Stimulated activated CD4-positive, alpha-beta T cell treated with anti-CD3 and anti-CD28 coated beads, Interleukin-15, amount 100 ng/mL, for 24 hours (primary cell): ENCODE data around the gene GNPTG.
A peak's percentile ranks its signal among the peaks of the same experiment; 100 is the strongest.

ENCODE experiments used
- DNase-seq: peaks from one replicate; pipeline ENCODE4 v3.0.0-alpha.2; 2020

GNPTG gene

DNA sequence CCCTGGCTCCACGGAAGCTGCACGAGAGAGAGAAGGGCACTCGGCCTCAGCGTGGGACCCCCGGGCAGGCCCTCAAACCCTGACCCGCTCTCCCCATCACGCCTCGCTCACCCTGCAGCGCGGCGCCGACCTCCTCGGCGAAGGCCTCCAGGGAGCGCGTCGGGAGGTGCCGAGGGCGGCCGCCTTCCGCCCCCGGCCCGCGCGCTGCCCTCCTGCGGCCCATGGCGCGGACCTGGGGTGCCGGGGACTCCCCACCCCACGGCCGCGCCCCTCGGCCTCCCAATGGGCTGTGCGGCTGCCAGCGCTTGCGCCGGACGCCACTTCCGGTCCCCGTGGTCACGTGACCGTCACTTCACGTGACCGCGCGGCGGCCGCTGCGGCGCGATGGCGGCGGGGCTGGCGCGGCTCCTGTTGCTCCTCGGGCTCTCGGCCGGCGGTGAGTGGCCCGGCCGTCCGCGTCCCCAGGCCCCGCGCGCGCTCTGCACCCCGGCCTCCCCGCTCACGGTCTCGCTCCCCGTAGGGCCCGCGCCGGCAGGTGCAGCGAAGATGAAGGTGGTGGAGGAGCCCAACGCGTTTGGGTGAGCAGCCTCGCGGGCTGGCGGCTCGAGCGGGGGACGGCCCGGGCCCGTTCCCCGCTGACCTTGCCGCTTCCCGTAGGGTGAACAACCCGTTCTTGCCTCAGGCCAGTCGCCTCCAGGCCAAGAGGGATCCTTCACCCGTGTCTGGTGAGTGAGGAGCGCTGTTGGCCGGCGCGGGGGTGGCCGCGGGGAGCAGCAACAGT is at the start of gene GNPTG, which contains the start of gene TSR3:
Gene GNPTG, plus strand, starts transcription at position 350 of the 781 bp plus-strand sequence. Its CDS starts 35 bp downstream, at position 385.
Gene TSR3, minus strand, starts transcription at position 297 of the 781 bp plus-strand sequence. Its CDS starts 74 bp downstream, at position 223.
- peak; percentile 89 for DNase-seq

DNA sequence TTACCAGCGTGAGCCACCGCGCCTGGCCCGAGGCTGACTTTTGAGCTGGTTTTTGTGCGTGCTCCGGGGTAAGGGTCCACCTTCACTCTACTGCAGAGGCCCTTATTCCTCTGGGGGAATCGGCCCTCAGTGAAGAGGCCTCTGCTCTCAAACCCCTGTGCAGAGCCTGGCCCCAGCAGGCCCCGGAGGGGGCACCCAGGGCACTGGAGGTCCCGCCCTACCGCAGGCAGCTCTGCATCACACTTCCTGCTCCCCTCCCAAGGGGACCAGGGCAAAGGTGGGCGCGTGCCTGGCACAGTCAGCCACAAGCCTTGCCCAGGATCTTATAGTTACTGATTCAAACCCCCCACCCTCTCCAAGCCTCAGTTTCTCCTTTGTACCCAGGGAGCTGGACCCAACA is 45.9 kb upstream of the GNPTG start:
- DNase-seq: no peak

DNA sequence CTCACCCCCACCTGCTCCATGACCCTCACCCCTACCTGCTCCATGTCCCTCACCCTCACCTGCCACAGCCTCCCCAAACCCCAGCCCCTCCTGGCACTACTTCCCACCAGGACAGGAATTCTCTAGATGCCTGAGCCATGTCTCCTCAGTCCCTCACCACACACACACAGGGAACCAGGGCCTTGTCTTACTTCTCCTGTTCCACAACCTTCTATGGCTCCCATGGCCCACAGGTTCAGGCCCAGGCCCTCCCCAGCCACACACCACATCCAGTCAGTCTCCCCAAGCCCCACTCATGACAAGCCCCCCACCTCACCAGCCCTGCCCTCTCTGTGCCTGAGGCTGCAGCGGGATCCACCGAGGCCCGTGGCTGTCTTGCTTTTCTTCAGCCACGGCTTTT is 45.4 kb upstream of the GNPTG start:
- no peak for DNase-seq

DNA sequence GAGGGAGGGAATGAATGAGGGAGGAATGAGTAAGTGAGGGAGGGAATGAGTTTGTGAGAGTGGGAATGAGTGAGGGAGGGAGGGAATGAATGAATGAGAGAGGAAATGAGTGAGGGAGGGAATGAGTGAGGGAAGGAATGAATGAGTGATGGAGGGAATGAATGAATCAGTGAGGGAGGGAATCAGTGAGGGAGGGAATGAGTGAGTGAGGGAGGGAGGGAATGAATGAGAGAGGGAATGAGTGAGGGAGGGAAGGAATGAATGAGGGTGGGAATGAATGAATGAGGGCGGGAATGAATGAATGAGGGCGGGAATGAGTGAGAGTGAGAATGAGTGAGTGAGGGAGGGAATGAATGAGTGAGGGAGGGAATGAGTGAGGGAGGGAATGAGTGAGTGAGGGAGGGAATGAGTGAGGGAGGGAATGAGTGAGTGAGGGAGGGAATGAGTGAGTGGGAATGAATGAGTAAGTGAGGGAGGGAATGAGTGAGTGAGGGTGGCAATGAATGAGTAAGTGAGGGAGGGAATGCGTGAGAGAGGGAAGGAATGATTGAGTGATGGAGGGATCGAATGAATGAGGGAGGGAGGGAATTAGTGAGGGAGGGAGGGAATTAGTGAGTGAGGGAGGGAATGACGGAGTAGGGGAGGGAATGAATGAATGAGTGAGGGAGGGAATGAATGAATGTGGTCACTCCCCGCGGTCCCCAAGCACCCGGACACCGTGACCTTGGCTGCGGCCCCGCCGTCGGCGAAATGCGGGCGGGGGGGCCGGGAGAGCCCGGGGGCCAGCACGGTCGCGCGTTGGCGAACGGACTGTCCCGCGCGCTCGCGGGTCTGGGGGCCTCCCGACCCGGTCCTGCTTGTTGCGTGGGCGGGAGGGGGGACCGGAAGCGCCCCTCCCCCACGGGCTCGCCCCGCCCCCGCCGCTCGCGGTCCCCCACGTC is 43.4 kb upstream of the GNPTG start:
- no peak for DNase-seq

DNA sequence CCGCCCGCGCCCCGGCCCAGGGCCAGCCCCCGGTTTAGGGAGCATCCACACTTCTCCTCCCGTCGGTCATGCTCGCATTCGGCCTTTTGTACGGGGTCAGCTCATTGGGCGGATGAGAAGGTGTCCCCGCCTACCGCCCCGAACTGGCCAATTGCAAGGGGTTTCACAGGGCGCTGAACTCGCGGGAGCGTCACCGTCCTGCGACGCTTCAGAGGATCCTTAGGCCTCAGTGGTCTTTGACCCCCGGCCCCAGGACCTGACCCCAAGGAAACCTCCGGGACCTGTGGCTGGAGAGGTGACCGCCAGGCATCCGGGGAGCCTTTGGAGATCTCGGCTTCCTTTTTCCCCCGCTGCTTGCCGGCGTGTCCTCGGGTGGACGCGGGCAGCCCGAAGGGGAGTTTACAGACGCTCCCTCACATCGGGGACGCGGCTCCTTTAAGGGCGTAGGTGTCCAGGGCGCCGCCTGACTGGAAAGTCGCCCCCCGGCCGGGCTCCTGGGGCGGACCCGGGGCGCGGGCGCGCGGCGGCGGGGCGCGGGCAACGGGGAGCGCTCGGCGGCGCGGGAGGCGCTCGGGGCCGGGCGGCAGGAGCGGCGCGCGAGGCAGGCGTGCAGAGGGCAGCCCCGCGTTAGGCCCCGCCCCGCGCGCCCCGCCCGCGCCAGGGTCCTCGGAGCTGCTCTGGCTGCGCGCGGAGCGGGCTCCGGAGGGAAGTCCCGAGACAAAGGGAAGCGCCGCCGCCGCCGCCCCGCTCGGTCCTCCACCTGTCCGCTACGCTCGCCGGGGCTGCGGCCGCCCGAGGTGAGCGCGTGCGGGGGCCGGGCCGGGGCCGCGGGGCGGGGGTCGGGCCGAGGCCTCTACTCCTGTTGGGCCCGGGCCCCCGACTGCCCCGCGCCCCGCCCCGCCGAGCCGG is 42.5 kb upstream of the GNPTG start, which contains the start of gene UBE2I:
Gene UBE2I, plus strand, starts transcription at position 660 of the 909 bp plus-strand sequence. CDS start 4,395 bp downstream, outside the sequence.
- peak; percentile 96 for DNase-seq

DNA sequence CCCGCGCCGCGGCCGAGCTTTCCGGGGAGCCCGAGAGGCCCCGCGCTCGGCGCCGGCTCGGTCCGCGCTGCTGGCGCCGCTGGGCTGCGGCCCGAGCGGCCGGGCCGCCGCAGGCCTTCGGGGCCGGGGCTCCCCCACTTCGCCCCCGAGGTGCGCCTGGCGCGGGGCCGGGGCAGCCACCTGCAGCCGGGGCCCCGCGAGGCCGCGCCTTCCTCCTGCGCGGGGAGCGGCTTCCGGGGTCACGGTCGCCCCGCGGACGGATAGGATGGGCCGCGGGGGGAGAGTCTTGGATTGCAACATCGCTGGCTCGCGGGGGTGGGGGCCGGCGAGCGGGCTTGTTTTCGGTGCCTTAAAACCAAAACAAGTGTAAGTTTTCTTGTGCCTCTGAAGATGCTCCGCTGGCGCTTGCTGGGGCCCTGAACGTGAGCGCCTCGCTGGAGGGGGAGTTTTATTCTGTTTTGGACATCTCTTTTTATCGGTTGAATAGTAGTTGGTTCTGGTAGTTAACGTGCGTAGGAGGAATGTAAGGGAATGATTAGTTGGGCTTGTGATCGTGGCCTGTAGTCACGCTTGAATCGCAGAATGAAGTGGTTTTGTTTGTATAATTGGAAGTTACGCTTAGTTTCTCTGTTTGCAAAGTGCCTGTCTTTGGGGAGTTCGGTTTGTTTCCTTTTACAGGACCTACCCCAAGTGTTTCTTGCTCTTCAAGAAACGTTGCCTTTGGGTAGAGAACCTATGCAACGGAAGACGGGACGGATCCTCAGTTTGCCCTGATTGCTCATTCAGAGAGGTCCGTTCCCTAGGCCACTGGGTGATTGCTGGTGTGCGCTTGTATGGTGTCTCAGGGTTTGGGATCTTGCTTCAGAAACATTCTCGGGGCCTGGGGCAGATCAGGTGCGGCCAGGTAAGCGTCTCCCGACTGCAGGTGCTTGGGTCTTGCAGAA is 41.6 kb upstream of the GNPTG start:
- DNase-seq: peak; percentile 69

DNA sequence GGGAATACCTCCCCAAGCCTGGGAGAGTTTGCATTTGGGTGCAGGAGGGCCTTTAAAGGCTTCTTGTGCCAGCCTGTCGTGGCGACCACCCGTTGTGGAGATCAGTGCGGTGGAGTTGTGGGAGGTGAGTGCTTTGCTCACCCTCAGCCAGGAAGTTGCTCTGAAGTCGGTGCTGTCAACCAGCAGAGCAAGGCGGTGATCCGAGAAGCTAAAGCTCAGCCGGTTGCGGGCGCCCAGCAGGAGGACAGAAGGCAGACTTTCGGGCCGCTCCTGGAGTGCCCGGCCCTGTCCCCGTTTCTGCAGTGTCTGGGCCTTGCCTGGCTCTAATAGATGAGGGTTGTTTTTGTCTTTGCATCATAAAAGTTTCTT is 40.9 kb upstream of the GNPTG start:
- peak; percentile 41 for DNase-seq

DNA sequence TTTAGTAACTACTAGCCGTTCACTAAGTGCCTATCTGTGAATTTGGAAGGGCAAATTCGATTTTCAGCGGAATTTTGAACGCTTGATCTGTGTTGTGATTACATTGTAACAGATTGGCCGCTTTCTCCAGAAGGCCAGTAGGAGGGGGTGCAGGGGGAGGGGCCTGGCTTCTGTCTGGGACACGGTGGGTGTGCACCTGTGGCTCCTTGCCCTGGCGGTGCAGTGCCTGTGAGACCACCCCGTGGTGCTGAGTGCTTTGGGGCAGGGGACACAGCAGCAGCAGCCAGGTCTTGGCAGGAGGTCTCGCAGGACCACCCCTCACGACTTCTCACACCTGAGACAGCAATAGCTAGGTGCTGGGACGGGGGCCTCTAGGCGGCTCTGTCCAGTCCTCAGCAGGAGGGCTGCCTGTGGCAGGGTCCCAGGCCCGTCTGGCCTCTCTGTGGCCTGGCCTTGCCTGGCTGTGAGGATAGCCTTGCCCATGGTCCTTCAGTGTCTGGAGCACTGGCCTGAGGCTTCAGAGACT is 40.5 kb upstream of the GNPTG start:
- no peak for DNase-seq

DNA sequence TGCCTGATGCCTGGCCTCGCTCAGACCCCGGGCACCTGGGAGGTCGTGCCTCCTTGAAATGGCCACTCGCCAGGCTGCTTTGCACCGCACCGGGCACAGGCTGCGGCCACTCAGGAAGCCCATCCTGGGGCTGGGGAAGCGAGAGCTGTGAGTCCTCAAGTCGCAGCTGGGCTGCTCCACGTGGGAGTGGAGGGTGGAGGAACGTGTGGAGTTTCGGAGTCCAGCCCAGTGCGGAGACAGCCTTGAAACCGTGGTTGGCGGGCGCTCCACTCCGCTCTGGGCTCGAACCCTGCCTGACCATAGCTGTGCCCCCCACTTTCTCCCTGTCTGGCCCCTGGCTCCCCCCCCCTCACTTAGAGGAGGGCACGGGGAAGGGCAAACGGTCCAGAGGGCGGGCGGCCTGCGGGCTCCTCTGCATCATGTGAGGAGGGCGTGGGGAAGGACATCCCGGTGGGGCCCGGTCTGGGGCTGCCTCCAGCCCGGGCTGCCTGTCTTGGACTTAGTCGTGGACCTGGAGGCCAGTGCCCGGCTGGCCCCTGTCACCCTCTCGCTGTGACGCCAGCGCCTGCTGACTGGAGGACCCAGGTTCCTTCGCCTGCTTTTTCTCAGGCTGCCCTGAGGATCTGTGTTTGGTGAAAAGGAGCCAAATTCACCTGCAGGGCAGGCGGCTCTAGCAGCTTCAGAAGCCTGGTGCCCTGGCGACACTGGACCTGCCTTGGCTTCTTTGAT is 39.8 kb upstream of the GNPTG start:
- no peak for DNase-seq

DNA sequence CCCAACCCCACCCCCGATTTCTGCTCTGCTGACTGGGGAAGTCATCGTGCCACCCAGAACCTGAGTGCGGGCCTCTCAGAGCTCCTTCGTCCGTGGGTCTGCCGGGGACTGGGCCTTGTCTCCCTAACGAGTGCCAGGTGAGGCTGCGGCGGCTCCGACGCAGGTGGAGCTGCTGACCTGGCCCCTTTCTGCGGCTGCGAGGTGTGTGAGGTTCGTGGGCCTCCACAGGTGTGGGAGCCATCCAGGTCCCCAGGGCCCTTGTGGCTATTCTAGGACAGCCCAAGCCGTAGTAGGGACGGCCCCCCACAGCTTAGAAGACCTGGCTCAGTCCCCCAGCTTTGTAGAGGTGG is 39.3 kb upstream of the GNPTG start:
- DNase-seq: no peak

DNA sequence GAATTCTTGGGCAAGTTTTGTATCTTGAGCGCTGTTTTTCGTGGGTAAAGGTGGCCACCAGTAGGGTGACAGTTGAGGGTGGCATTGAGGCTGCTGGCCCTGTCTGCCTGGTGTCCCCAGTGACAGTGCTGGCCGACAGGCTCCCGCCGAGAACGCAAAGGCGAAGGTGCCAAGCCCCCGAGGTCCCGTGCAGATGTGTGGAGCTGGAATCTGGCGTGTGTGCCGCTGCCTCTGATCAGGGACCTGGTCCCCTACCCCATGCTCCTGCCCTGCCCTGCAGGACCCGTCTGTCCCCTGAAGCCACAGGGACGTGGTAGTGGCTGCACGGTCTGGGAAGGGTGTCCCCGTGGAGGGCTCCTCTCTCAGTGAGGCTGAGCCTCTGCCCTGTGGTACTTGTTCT is 38.8 kb upstream of the GNPTG start:
- DNase-seq: no peak

DNA sequence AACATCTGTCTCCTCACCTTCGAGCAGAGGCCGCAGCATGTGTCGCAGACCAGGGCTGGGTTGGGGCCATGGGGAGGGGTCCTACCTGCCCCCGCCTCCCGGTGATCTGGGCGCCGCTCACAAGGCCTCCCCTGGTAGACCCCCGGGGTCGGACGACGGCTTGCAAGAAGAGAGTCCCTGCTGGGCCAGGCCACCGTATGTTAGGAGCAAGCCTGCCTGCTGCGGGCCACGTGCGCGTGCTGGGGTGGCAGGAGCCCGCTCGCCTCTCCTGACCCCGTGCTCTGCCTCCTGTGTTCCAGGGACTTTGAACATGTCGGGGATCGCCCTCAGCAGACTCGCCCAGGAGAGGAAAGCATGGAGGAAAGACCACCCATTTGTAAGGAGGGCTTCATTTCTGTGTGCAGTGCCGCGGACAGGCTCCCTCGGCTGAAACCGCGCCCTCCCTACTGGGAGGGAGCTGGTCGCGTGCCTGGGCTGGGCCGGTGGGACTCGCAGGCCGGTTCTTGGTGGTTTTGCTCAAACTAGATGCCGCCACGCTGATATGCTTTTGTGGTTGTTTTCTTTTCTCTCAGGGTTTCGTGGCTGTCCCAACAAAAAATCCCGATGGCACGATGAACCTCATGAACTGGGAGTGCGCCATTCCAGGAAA is 37.9 kb upstream of the GNPTG start:
- DNase-seq: no peak

DNA sequence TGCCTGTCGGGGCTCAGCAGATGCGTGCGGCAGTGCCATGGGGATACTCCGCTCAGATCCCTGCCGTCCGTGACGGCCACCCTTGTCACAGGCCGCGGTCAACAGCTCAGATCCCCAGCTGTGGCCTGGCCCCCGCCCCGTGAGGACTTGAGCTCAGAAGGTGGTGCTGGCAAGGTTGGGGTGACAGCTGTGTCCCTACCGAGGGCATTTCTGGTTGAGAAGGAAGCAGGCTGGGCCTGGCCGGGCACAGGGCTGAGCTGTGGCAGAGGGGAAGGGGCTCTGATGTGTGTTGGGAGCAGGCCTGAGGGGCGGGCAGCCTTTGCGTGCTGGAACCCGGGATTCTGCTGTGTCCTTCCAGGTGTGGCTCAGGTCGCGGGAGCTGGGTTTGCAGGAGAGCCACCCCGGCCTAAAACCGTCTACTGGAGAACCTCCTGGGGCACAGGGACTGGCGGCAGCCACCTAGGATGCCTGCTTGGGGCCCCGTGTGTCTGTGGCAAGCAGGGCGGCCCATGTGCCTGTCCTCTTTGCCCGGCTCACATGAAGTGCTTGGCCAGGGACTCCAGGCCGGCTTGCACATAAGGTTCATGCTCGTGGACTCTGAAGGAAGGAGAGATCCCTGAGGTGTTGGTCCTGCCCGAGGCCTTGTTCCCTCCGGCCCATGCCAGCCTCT is 37.2 kb upstream of the GNPTG start:
- DNase-seq: no peak

DNA sequence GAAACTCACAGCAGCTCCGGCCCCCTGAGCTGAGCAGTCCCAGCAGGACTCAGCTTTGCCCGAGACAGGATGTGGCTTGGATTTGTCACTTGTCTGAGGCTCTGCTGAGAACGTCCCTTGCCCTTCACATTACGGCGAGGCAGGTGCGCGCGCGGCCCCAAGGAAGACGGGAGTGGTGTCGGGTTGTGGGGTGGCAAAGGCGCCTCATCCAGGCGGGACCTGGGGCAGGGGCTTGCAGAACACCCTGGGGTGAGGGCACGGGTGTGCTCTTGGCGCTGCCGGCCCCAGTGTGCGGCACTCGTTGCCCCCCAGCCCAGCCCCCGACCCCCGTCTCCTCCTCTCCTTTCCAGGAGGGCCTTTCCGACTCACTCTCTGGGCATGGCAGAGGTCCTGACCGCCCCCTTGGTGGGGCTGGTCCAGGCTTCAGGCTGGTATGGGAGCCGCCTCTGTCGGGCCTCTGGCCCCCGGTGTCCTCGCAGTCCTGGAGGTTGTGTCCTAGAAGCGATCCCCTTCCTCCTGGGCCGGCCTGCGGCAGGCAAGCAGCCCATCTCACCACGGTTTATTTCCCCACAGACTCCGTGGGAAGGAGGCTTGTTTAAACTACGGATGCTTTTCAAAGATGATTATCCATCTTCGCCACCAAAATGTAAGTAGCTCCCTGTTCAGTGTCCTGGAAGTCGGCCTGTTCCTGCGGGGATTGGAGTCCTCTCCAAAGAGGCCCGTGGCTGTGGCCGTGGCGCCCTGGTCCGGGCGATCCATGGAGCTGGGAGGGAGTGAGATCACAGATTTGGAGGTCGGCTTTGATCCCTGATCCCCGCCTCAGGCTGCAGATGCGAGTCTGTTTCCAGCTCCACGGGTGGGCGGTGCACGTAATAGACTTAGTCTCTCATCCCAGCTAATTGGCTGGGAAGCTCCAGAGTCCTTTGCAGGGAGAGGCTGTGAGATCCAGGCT is 36.4 kb upstream of the GNPTG start:
- DNase-seq: no peak

DNA sequence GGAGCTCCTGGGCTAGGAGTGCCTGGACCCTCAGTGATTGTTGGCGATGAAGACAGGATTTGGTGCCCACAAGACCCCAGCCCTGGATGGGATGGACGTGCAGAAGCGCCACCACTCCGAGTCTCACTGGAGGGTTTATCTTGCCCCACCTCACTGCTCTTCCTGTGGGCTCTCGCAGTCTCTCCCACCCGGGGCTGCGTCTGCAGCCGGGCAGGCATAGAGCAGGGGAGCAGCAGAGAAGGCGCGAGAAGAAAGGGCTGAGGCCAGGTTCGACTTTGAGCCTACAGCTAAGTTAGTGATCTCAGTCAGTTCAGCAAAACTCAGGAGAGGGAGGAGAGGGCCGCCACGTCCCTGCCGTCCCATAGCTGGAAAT is 35.7 kb upstream of the GNPTG start:
- DNase-seq: no peak

DNA sequence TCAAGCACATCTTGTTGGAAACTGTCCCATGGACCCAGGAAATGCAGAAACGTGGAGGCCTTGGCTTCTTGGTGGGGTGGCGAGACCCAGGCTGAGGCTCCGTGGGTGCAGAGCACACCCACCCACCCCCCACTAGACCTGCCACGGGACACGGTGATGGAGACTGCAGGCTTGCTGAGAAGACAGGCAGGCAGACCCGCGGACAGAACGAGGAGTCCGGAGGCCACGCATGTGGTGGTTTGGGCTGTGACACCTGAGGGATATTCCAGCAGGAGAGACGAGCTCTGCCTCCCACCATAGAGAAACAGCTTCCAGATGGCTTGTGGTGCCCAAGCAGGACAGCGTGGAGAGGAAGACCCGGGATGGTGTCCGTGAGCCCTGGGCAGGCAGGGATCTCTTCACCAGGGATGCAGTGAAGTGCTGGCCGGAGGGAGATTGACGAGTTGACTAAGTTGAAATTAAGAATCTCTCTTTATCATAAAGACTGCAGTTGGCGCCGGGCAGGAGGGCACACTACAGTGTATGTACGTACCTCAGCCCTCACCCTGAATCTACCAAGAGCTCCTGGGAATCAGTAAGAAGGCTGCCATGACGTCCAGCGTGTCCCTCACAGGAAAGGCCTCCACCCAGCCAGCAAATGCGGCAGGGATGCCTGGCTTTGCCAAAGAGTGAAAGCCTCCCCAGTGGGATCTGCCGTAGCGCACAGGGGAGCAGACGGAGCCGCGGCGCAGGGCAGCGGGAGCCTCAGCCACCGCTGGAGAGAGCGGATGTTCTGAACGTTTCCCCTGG is 34.1 kb upstream of the GNPTG start:
- DNase-seq: no peak

DNA sequence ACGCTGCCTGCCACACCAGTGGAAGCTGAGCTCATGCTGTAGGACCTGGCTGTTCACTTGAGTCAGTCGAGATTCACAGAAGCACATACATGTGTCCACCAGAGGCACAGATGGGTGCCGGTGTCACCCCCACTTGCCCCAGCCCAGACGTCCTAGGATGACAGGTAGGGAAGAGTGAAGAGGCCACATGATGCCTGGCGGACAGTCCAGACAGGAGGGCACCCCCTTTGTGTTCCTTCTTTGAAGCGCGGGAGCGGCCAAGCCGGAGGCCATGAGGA is 33.5 kb upstream of the GNPTG start:
- no peak for DNase-seq

DNA sequence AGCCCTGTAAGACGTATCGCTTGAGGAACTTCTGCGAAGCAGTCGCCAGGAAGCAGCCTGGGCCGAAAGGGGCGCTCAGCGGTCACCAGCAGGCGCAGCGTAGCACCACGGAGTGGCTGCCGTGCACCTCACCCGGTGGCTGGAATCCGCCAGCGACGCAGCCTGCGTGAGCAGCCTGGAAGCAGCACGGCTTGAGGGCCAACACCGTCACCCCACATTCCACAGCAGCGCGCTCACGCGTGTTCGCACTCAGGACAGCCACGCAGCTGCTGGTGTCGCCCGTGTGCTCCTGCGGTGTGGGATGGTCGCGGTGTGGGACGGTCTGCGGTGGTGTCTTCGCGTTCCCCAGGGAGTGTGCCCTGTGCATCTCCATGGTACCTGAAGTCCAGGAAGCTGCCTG is 32.7 kb upstream of the GNPTG start:
- DNase-seq: no peak
